IMR-90 (cell line): ENCODE results near the gene NEURL1B. TPM values are rescaled to one million over a fixed set of nuclear protein-coding genes. Genes with fewer than 3 reads are reported as not detected.

ENCODE experiments used
- ATAC-seq: fragments of 200-7000 bp; cut with Tn5 transposase; 2 replicates; pipeline ENCODE4 v1.9.1; 2020; ENCODE audit warnings: low read depth, mild to moderate bottlenecking, moderate library complexity
- BruUV-seq: library from RNA; stranded (reverse); fragments of 400-500 nt; replicated peaks from 2 replicates; lab custom pipeline; 2021; lab: Mats Ljungman, UMichigan
- CTCF ChIA-PET: fragments of 300-600 bp; formaldehyde crosslinking; extraction: SDS; loops from one replicate; lab custom pipeline; 2021; ENCODE audit warnings: antibody characterized with exemption; lab: Yijun Ruan, JAX
- POLR2A ChIA-PET: fragments of 300-600 bp; sonication (Branson Sonifier 250); formaldehyde crosslinking; loops from one replicate; lab custom pipeline; 2022; ENCODE audit warnings: antibody characterized with exemption; ENCODE audit not compliant: unreplicated experiment; lab: Charles Lee
- DNase-seq: peaks from one replicate; pipeline ENCODE4 v3.0.0; 2013
- H2AFZ ChIP-seq: replicated peaks from 2 replicates; pipeline ENCODE3; 2013; ENCODE audit warnings: low read length, mild to moderate bottlenecking; ENCODE audit not compliant: poor library complexity
- H2AK5ac ChIP-seq: 2 replicates; pipeline ENCODE4 v1.6.1; 2013; ENCODE audit warnings: low read depth, low read length, inconsistent platforms
- H2AK9ac ChIP-seq: replicated peaks from 2 replicates; pipeline ENCODE3; 2013; ENCODE audit warnings: mild to moderate bottlenecking, low read depth, low read length, moderate library complexity; ENCODE audit not compliant: poor library complexity
- H2BK120ac ChIP-seq: 2 replicates; pipeline ENCODE4 v1.6.1; 2013; ENCODE audit warnings: low read depth, low read length, inconsistent platforms
- H2BK15ac ChIP-seq: 3 replicates; pipeline ENCODE4 v1.6.1; 2013; ENCODE audit warnings: low read depth, low read length, inconsistent platforms
- H2BK20ac ChIP-seq: 2 replicates; pipeline ENCODE4 v1.6.1; 2013; ENCODE audit warnings: low read depth, mild to moderate bottlenecking, inconsistent platforms, low read length, moderate library complexity
- H2BK5ac ChIP-seq: 2 replicates; pipeline ENCODE4 v1.6.1; 2013; ENCODE audit warnings: mild to moderate bottlenecking, low read depth, low read length, inconsistent platforms; ENCODE audit not compliant: poor library complexity, severe bottlenecking
- H3K14ac ChIP-seq: replicated peaks from 2 replicates; pipeline ENCODE4 v1.6.1; 2013; ENCODE audit warnings: low read depth, low read length, inconsistent platforms
- H3K18ac ChIP-seq: 2 replicates; pipeline ENCODE4 v1.6.1; 2013; ENCODE audit warnings: low read depth, low read length, control low read depth
- H3K23ac ChIP-seq: 2 replicates; pipeline ENCODE4 v1.6.1; 2013; ENCODE audit warnings: low read depth, low read length, inconsistent platforms
- H3K27ac ChIP-seq: 2 replicates; pipeline ENCODE4 v1.5.1; 2013; ENCODE audit warnings: mild to moderate bottlenecking, control low read depth, low read length; ENCODE audit not compliant: insufficient read depth
- H3K27me3 ChIP-seq: 2 replicates; pipeline ENCODE4 v1.6.1; 2013; ENCODE audit warnings: low read length; ENCODE audit not compliant: control insufficient read depth, insufficient read depth
- H3K36me3 ChIP-seq: 2 replicates; pipeline ENCODE4 v1.6.1; 2013; ENCODE audit warnings: low read length, mixed read lengths; ENCODE audit not compliant: control insufficient read depth, insufficient read depth
- H3K4ac ChIP-seq: 2 replicates; pipeline ENCODE4 v1.6.1; 2013; ENCODE audit warnings: low read depth, low read length, inconsistent platforms
- H3K4me1 ChIP-seq: 2 replicates; pipeline ENCODE4 v1.6.1; 2013; ENCODE audit warnings: low read length, mixed read lengths; ENCODE audit not compliant: control insufficient read depth, insufficient read depth
- H3K4me2 ChIP-seq: 2 replicates; pipeline ENCODE4 v1.6.1; 2013; ENCODE audit warnings: low read depth, mild to moderate bottlenecking, control low read depth, low read length, moderate library complexity
- H3K4me3 ChIP-seq: 2 replicates; pipeline ENCODE4 v1.5.1; 2013; ENCODE audit warnings: low read depth, mild to moderate bottlenecking, control low read depth, low read length, moderate library complexity; ENCODE audit not compliant: insufficient read depth
- H3K56ac ChIP-seq: 2 replicates; pipeline ENCODE4 v1.6.1; 2013; ENCODE audit warnings: low read length, inconsistent platforms; ENCODE audit not compliant: insufficient read depth; ENCODE audit errors: extremely low read depth
- H3K79me1 ChIP-seq, 2 experiments: 2 replicates each; pipeline ENCODE4 v1.6.1; 2013; ENCODE audit warnings: low read length in 2 of 2, inconsistent platforms in 1 of 2, low read depth in 1 of 2
- H3K9ac ChIP-seq: 2 replicates; pipeline ENCODE4 v1.6.1; 2013; ENCODE audit warnings: low read depth, low read length, control low read depth
- H3K9me1 ChIP-seq: 2 replicates; pipeline ENCODE4 v1.6.1; 2013; ENCODE audit warnings: low read length, inconsistent platforms; ENCODE audit not compliant: insufficient read depth
- H3K9me3 ChIP-seq: 2 replicates; pipeline ENCODE4 v1.6.1; 2013; ENCODE audit warnings: low read length; ENCODE audit not compliant: control insufficient read depth, insufficient read depth
- H4K20me1 ChIP-seq: 2 replicates; pipeline ENCODE4 v1.6.1; 2013; ENCODE audit warnings: low read length, inconsistent platforms; ENCODE audit not compliant: insufficient read depth
- H4K5ac ChIP-seq: 2 replicates; pipeline ENCODE4 v1.6.1; 2013; ENCODE audit warnings: mild to moderate bottlenecking, low read depth, low read length, control low read depth
- H4K8ac ChIP-seq, 2 experiments: 2 replicates each; pipeline ENCODE4 v1.6.1; 2013; ENCODE audit warnings: low read depth in 2 of 2, low read length in 2 of 2, control low read depth in 1 of 2, inconsistent platforms in 1 of 2
- H4K91ac ChIP-seq: 2 replicates; pipeline ENCODE4 v1.6.1; 2013; ENCODE audit warnings: low read depth, low read length, inconsistent platforms; ENCODE audit not compliant: insufficient read depth
- CEBPB ChIP-seq: IDR thresholded peaks from 2 replicates; pipeline ENCODE4 v1.6.1; 2012; ENCODE audit warnings: low read depth, low read length, improper control_type of control experiment
- CHD1 ChIP-seq: IDR thresholded peaks from 2 replicates; pipeline ENCODE4 v1.6.1; 2012; ENCODE audit warnings: low read depth, low read length, improper control_type of control experiment
- MAFK ChIP-seq: IDR thresholded peaks from 2 replicates; pipeline ENCODE4 v1.6.1; 2012; ENCODE audit warnings: low read depth, low read length, improper control_type of control experiment
- SMC3 ChIP-seq: fragments of 150-350 bp; IDR thresholded peaks from 2 replicates; pipeline ENCODE4 v1.6.1; 2016; ENCODE audit warnings: low read depth, mild to moderate bottlenecking, antibody characterized with exemption, low read length, moderate library complexity
- dilution Hi-C: fragments of 300-500 bp; cut with HindIII; formaldehyde crosslinking; loops from one replicate; pipeline ENCODE4 v1.14.3; 2018; ENCODE audit warnings: low sequenced_read_pairs; ENCODE audit not compliant: unreplicated experiment
- in situ Hi-C: fragments of 300-500 bp; cut with MboI; formaldehyde crosslinking; loops from 3 replicates; pipeline ENCODE4 v1.14.3; 2019; ENCODE audit warnings: low sequenced_read_pairs, inconsistent platforms, mixed read lengths
- intact Hi-C: fragments of 100-400 bp; cut with micrococcal nuclease; formaldehyde crosslinking; loops from 2 replicates; pipeline ENCODE4 v1.10.0; 2022
- polyA plus RNA-seq, 3 experiments: library from polyadenylated mRNA; depleted of rRNA; stranded (reverse); fragments of >200 nt; gene quantifications; 2 replicates each; pipeline ENCODE4 v1.2.3, GENCODE V29; 2012; ENCODE audit warnings: low replicate concordance in 1 of 3
- total RNA-seq: library from RNA; depleted of rRNA; stranded (reverse); fragments of >200 nt; gene quantifications from 2 replicates; pipeline ENCODE4 v1.2.3, GENCODE V29; 2012

The NEURL1B gene
- total and polyA plus RNA-seq, 2 of the 4 experiments (the other 2 are of a cell fraction): 1.8 to 2.8 TPM

GRCh38 chr5:172605466-172605865 lies 35.6 kb upstream of the NEURL1B start:
- no peak overlapping the region for H2BK15ac ChIP-seq
- CTCF ChIA-PET: no interaction called here
- no peak overlapping the region for H3K9ac ChIP-seq
- in situ Hi-C loops: no loop called here
- dilution Hi-C loops: no loop called here
- H2BK20ac ChIP-seq: no peak overlapping the region
- no peak overlapping the region for H2BK120ac ChIP-seq
- H3K36me3 ChIP-seq: no peaks in the 10 kb centered on the region
- H3K9me3 ChIP-seq: 0 out of 2 replicates have a peak, but pooled peaks cover 2% of the 10 kb centered on the region
- no peak overlapping the region for H3K14ac ChIP-seq
- no peak overlapping the region for H3K23ac ChIP-seq
- H2AK5ac ChIP-seq: no peak overlapping the region
- H4K20me1 ChIP-seq: no peaks in the 10 kb centered on the region
- H2BK5ac ChIP-seq: no peak overlapping the region
- H3K9me1 ChIP-seq: no peaks in the 10 kb centered on the region
- H3K4me2 ChIP-seq: no peak overlapping the region
- H3K27ac ChIP-seq: no peak overlapping the region
- H3K4me3 ChIP-seq: no peak overlapping the region
- H3K18ac ChIP-seq: no peak overlapping the region
- H4K91ac ChIP-seq: no peak overlapping the region
- no peak overlapping the region for H2AFZ ChIP-seq
- H4K8ac ChIP-seq: no peak overlapping the region
- no peaks in the 10 kb centered on the region for H3K79me1 ChIP-seq
- intact Hi-C loops: no loop called here
- BruUV-seq: no TSS peak
- DNase-seq (no peak), ATAC-seq (no peak)
- POLR2A ChIA-PET: no interaction called here
- no peak overlapping the region for H3K56ac ChIP-seq
- H3K4me1 ChIP-seq: peaks cover 5% of the 10 kb centered on the region; the same call in 1 of the 2 replicates
- no peak overlapping the region for H2AK9ac ChIP-seq
- no peak overlapping the region for H4K5ac ChIP-seq
- no peak overlapping the region for H3K4ac ChIP-seq
- TF ChIP-seq CHD1: no peak
- TF ChIP-seq MAFK: no peak
- TF ChIP-seq CEBPB: 0 out of 2 replicates have a peak, but pooled peaks have one; percentile 15
- no peak for TF ChIP-seq SMC3
- H3K27me3 ChIP-seq: peaks cover 20% of the 10 kb centered on the region
